Measurements from ENCODE around the gene ARID5A.

Gene ARID5A

GRCh38 chr2:96507957-96508520, 28.5 kb upstream of the ARID5A start:
- DNase-seq (ENCODE audit: low read depth, low spot score): peak; percentile 85

- DNase-seq (ENCODE audit: low read depth, low spot score): no peak
These were observed 27.9 kb upstream of the ARID5A start for GRCh38 chr2:96508521-96509113.

- DNase-seq (ENCODE audit: low read depth, low spot score): peak; percentile 97
These were observed 27.3 kb upstream of the ARID5A start for GRCh38 chr2:96509114-96509846.

GRCh38 chr2:96509847-96510230, 26.7 kb upstream of the ARID5A start:
- no peak for DNase-seq (ENCODE audit: low read depth, low spot score)

- no peak for DNase-seq (ENCODE audit: low read depth, low spot score)
These were observed 25.5 kb upstream of the ARID5A start for GRCh38 chr2:96510931-96511595.

GRCh38 chr2:96511851-96512250, 24.7 kb upstream of the ARID5A start:
- no peak for DNase-seq (ENCODE audit: low read depth, low spot score)

- DNase-seq (ENCODE audit: low read depth, low spot score): no peak
These were observed 24.2 kb upstream of the ARID5A start for GRCh38 chr2:96512341-96512740.

GRCh38 chr2:96514521-96514920, 22.0 kb upstream of the ARID5A start:
- DNase-seq (ENCODE audit: low read depth, low spot score): no peak

- no peak for DNase-seq (ENCODE audit: low read depth, low spot score)
These were observed 19.5 kb upstream of the ARID5A start for GRCh38 chr2:96517079-96517478.

- no peak for DNase-seq (ENCODE audit: low read depth, low spot score)
These were observed 16.3 kb upstream of the ARID5A start for GRCh38 chr2:96520231-96520630.

- no peak for DNase-seq (ENCODE audit: low read depth, low spot score)
These were observed 15.9 kb upstream of the ARID5A start for GRCh38 chr2:96520697-96521096.

- DNase-seq (ENCODE audit: low read depth, low spot score): no peak
These were observed 15.3 kb upstream of the ARID5A start for GRCh38 chr2:96521219-96521618.

- no peak for DNase-seq (ENCODE audit: low read depth, low spot score)
These were observed 14.0 kb upstream of the ARID5A start for GRCh38 chr2:96522304-96523203.

- DNase-seq (ENCODE audit: low read depth, low spot score): no peak
These were observed 12.7 kb upstream of the ARID5A start for GRCh38 chr2:96523659-96524481.

- no peak for DNase-seq (ENCODE audit: low read depth, low spot score)
These were observed 11.9 kb upstream of the ARID5A start for GRCh38 chr2:96524482-96525210.

- DNase-seq (ENCODE audit: low read depth, low spot score): no peak
These were observed 11.4 kb upstream of the ARID5A start for GRCh38 chr2:96525211-96525507.

GRCh38 chr2:96526101-96526591, 10.4 kb upstream of the ARID5A start:
- no peak for DNase-seq (ENCODE audit: low read depth, low spot score)

- DNase-seq (ENCODE audit: low read depth, low spot score): no peak
These were observed 9.8 kb upstream of the ARID5A start for GRCh38 chr2:96526615-96527285.

GRCh38 chr2:96527286-96528005, 9.1 kb upstream of the ARID5A start:
- peak; percentile 45 for DNase-seq (ENCODE audit: low read depth, low spot score)

Data from ELF-1 (cell line).